A673 (cell line): ENCODE measurements around the gene HOXC6. TPM values are rescaled to one million over a fixed set of nuclear protein-coding genes. Genes with fewer than 3 reads are reported as not detected.
"Not testable (repeated sequence)": the region's sequence is repeated elsewhere in the genome, so short reads cannot be mapped to it uniquely, and the experiment has no call there.

Experiments used
- BruUV-seq: library from RNA; stranded (reverse); fragments of 400-500 nt; replicated peaks from 2 replicates; lab custom pipeline; 2021; lab: Mats Ljungman, UMichigan
- CTCF ChIA-PET: fragments of 300-600 bp; sonication (Branson Sonifier 250); formaldehyde crosslinking; loops from one replicate; lab custom pipeline; 2022; ENCODE audit warnings: antibody characterized with exemption; lab: Charles Lee
- POLR2A ChIA-PET: fragments of 300-600 bp; sonication (Branson Sonifier 250); formaldehyde crosslinking; loops from one replicate; lab custom pipeline; 2022; ENCODE audit warnings: antibody characterized with exemption; ENCODE audit not compliant: low non-redundant PET; lab: Charles Lee
- DNase-seq: peaks from one replicate; pipeline ENCODE4 v3.0.0-alpha.2; 2015; ENCODE audit warnings: low spot score
- H3K27ac ChIP-seq: fragments of 200-600 bp; sonication (generic); 2 replicates; pipeline ENCODE4 v1.5.1; 2016; ENCODE audit warnings: mixed run types, low read depth, mild to moderate bottlenecking, mixed read lengths, antibody characterized with exemption, low read length; ENCODE audit not compliant: poor library complexity, severe bottlenecking
- H3K27me3 ChIP-seq: fragments of 200-600 bp; sonication (generic); replicated peaks from 2 replicates; pipeline ENCODE4 v1.6.1; 2017; ENCODE audit warnings: mixed run types, low read depth, mild to moderate bottlenecking, mixed read lengths, antibody characterized with exemption, low read length; ENCODE audit not compliant: insufficient read depth, poor library complexity
- H3K36me3 ChIP-seq: fragments of 200-600 bp; sonication (generic); 2 replicates; pipeline ENCODE4 v1.6.1; 2016; ENCODE audit warnings: mixed run types, mild to moderate bottlenecking, mixed read lengths, antibody characterized with exemption, low read length; ENCODE audit not compliant: insufficient read depth, poor library complexity, severe bottlenecking
- H3K4me1 ChIP-seq: fragments of 200-600 bp; sonication (generic); 2 replicates; pipeline ENCODE4 v1.6.1; 2017; ENCODE audit warnings: mixed run types, mild to moderate bottlenecking, mixed read lengths, antibody characterized with exemption, low read length; ENCODE audit not compliant: insufficient read depth, poor library complexity, severe bottlenecking
- H3K4me3 ChIP-seq: fragments of 200-600 bp; sonication (generic); 2 replicates; pipeline ENCODE4 v1.5.1; 2016; ENCODE audit warnings: low read depth, mixed run types, mild to moderate bottlenecking, mixed read lengths, low read length; ENCODE audit not compliant: poor library complexity, severe bottlenecking
- H3K9me3 ChIP-seq: fragments of 200-600 bp; sonication (generic); 2 replicates; pipeline ENCODE4 v1.6.1; 2016; ENCODE audit warnings: mixed run types, low read depth, mild to moderate bottlenecking, mixed read lengths, antibody characterized with exemption, low read length; ENCODE audit not compliant: poor library complexity, severe bottlenecking
- EZH2 ChIP-seq: fragments of 200-600 bp; sonication (generic); IDR thresholded peaks from 2 replicates; pipeline ENCODE4 v1.6.1; 2017; ENCODE audit warnings: borderline replicate concordance, low read depth, mild to moderate bottlenecking, mixed read lengths, antibody characterized with exemption, low read length; ENCODE audit not compliant: poor library complexity, severe bottlenecking
- intact Hi-C: fragments of 100-400 bp; cut with micrococcal nuclease; formaldehyde crosslinking; loops from one replicate; pipeline ENCODE4 v1.10.0; 2022; ENCODE audit not compliant: unreplicated experiment
- total RNA-seq: library from RNA; stranded (reverse); gene quantifications from 2 replicates; pipeline ENCODE4 v1.2.3, GENCODE V29; 2021
- TF ChIP-seq, protein P1 (sequence below): fragments of 300-800, 200-600 bp; sonication (generic); conservative IDR thresholded peaks from 2 replicates; pipeline ENCODE4 v1.5.1; 2017; ENCODE audit warnings: low read depth, mild to moderate bottlenecking, antibody characterized with exemption, low read length, moderate library complexity, mixed read lengths

Gene HOXC6
- total RNA-seq, 1 experiment from 2014 or later: 20.8 TPM

GRCh38 chr12:54040648-54041047 is 12.4 kb downstream of the HOXC6 start:
- H3K4me1 ChIP-seq: peaks cover 20% of the 10 kb centered on the region
- intact Hi-C loops: no loop called here
- TF ChIP-seq, protein P1, sequence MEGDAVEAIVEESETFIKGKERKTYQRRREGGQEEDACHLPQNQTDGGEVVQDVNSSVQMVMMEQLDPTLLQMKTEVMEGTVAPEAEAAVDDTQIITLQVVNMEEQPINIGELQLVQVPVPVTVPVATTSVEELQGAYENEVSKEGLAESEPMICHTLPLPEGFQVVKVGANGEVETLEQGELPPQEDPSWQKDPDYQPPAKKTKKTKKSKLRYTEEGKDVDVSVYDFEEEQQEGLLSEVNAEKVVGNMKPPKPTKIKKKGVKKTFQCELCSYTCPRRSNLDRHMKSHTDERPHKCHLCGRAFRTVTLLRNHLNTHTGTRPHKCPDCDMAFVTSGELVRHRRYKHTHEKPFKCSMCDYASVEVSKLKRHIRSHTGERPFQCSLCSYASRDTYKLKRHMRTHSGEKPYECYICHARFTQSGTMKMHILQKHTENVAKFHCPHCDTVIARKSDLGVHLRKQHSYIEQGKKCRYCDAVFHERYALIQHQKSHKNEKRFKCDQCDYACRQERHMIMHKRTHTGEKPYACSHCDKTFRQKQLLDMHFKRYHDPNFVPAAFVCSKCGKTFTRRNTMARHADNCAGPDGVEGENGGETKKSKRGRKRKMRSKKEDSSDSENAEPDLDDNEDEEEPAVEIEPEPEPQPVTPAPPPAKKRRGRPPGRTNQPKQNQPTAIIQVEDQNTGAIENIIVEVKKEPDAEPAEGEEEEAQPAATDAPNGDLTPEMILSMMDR: no peak
- TF ChIP-seq EZH2: no peak
- ChIA-PET POLR2A (interaction anchor here (0.6 kb wide), 1 partner anchor 8 kb away, joined by 18 read pairs; the partner anchor contains the start of gene HOXC5), CTCF (interaction anchor here (0.6 kb wide), 1 partner anchor 250 kb away, joined by 3 read pairs; no protein-coding TSS in a partner anchor)
- H3K27ac ChIP-seq: no peak overlapping the region
- no TSS peak for BruUV-seq
- no peaks in the 10 kb centered on the region for H3K36me3 ChIP-seq
- H3K27me3 ChIP-seq: no peaks in the 10 kb centered on the region
- no peak overlapping the region for H3K4me3 ChIP-seq
- H3K9me3 ChIP-seq: no peaks in the 10 kb centered on the region
- DNase-seq: no peak

- Histone ChIP-seq H3K4me1 (peaks cover 14% of the 10 kb centered on the region), H3K36me3 (no peaks in the 10 kb centered on the region), H3K27me3 (no peaks in the 10 kb centered on the region), H3K4me3 (no peak overlapping the region), H3K9me3 (no peaks in the 10 kb centered on the region), H3K27ac (no peak overlapping the region)
- BruUV-seq: no TSS peak
- no peak for TF ChIP-seq EZH2
- TF ChIP-seq, protein P1: no peak
- ChIA-PET CTCF (interaction anchor here (0.6 kb wide), 1 partner anchor 251 kb away, joined by 3 read pairs; no protein-coding TSS in a partner anchor), POLR2A (interaction anchor here (0.6 kb wide), 1 partner anchor 8 kb away, joined by 18 read pairs; the partner anchor contains the start of gene HOXC5)
- DNase-seq: no peak
- intact Hi-C loops: no loop called here
Measured at GRCh38 chr12:54041097-54041690, 13.0 kb downstream of the HOXC6 start.

GRCh38 chr12:54042033-54042432 is 13.8 kb downstream of the HOXC6 start:
- H3K36me3 ChIP-seq, BruUV-seq, CTCF ChIA-PET, H3K4me1 ChIP-seq, H3K27me3 ChIP-seq, H3K9me3 ChIP-seq, POLR2A ChIA-PET, H3K4me3 ChIP-seq, DNase-seq, H3K27ac ChIP-seq, intact Hi-C loops: not testable (repeated sequence)
